ENCODE data around the gene SNED1.

DNA sequence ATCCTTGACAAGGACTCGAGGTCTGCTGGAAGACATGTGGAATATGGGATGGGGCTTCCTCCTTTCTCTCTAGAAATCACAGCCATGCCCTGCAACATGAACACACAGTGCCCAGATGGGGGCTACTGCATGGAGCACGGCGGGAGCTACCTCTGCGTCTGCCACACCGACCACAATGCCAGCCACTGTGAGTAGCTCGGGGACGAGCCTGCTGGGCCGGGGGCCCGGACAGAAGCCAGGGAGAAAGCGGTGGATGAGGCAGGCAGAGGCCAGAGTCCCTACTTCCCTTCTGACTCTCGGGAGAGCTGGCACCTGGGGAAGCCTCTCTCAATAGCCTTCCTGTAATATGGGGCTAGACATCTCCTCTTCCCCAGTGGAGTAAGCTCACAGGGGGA is 50.5 kb downstream of the SNED1 start:
- TF ChIP-seq EZH2 (IDR thresholded peaks at IDR 0.05; ENCODE audit: borderline replicate concordance, low read depth, low read length) (no peak), POLR2AphosphoS5 (IDR thresholded peaks at IDR 0.05; ENCODE audit: control insufficient read depth, insufficient read depth, low read depth, low read length) (no peak), EHMT2 (IDR thresholded peaks at IDR 0.05) (no peak)
